ENCODE measurements around the gene ANKUB1. TPM values are rescaled to one million over a fixed set of nuclear protein-coding genes. Genes with fewer than 3 reads are reported as not detected.

ANKUB1 gene
- total RNA-seq, 1 experiment from 2014 or later, result not detected

- TF ChIP-seq CTCF (IDR thresholded peaks at IDR 0.05 in 2 of 3, conservative IDR thresholded peaks at IDR 0.05 in 1 of 3; ENCODE audit: borderline replicate concordance in 1 of 3, insufficient read depth in 1 of 3, low read depth in 2 of 3, low read length in 2 of 3), result no peak
- TF ChIP-seq FOSL1 (IDR thresholded peaks at IDR 0.05; ENCODE audit: low read depth), result no peak
- TF ChIP-seq SIN3A (IDR thresholded peaks at IDR 0.05; ENCODE audit: low read depth), result no peak
- TF ChIP-seq MAX (IDR thresholded peaks at IDR 0.05), result no peak
Measured at GRCh38 chr3:149732234-149732633, 60.1 kb downstream of the ANKUB1 start (continued).

GRCh38 chr3:149727656-149728055 lies 64.7 kb downstream of the ANKUB1 start:
- CTCF ChIA-PET, result no interaction called here
- H4K20me1 ChIP-seq (ENCODE audit: insufficient read depth), result no peaks in the 10 kb centered on the region
- DNase-seq (ENCODE audit: low read depth, low spot score), result no peak
- no peaks in the 10 kb centered on the region for H3K4me1 ChIP-seq (ENCODE audit: control insufficient read depth in 1 of 2, insufficient read depth in 2 of 2, low read length in 2 of 2)
- no peaks in the 10 kb centered on the region for H3K36me3 ChIP-seq (ENCODE audit: control insufficient read depth in 1 of 2, insufficient read depth in 2 of 2, low read length in 2 of 2)
- TF ChIP-seq JUND (IDR thresholded peaks at IDR 0.05) (no peak), CTCF (IDR thresholded peaks at IDR 0.05 in 2 of 3, conservative IDR thresholded peaks at IDR 0.05 in 1 of 3; ENCODE audit: borderline replicate concordance in 1 of 3, insufficient read depth in 1 of 3, low read depth in 2 of 3, low read length in 2 of 3) (no peak), ELF1 (IDR thresholded peaks at IDR 0.05; ENCODE audit: borderline replicate concordance, low read depth) (no peak), ATF3 (IDR thresholded peaks at IDR 0.05) (no peak), EZH2phosphoT487 (IDR thresholded peaks at IDR 0.05; ENCODE audit: borderline replicate concordance) (no peak), EZH2 (IDR thresholded peaks at IDR 0.05) (no peak), FOSL1 (IDR thresholded peaks at IDR 0.05; ENCODE audit: low read depth) (no peak), YY1 (IDR thresholded peaks at IDR 0.05; ENCODE audit: extremely low read depth, insufficient replicate concordance, low read depth, low read length) (no peak), ZFX (IDR thresholded peaks at IDR 0.05) (no peak), POLR2AphosphoS5 (IDR thresholded peaks at IDR 0.05; ENCODE audit: low read depth, low read length) (no peak), RAD21 (IDR thresholded peaks at IDR 0.05; ENCODE audit: low read depth) (no peak), SP1 (IDR thresholded peaks at IDR 0.05; ENCODE audit: low read depth) (no peak), SRF (IDR thresholded peaks at IDR 0.05; ENCODE audit: low read depth) (no peak)
- no peak overlapping the region for H3K4me3 ChIP-seq (replicated peaks in 1 of 2; ENCODE audit: low read depth in 1 of 2, low read length in 2 of 2)
- no peak overlapping the region for H3K4me2 ChIP-seq (ENCODE audit: low read length)
- no peaks in the 10 kb centered on the region for H3K27me3 ChIP-seq (ENCODE audit: insufficient read depth, low read length)
- no peak overlapping the region for H3K27ac ChIP-seq (ENCODE audit: low read depth, low read length)
- no peak for ATAC-seq
- H3K79me2 ChIP-seq (ENCODE audit: insufficient read depth, low read length), result no peaks in the 10 kb centered on the region
- RAD21 ChIA-PET (ENCODE audit: low non-redundant PET in 1 of 2, low total read pairs in 2 of 2, uncharacterized antibody in 2 of 2, unreplicated experiment in 2 of 2), result no interaction called here
- intact Hi-C loops (cut with micrococcal nuclease), result no loop called here
- no peaks in the 10 kb centered on the region for H3K9me3 ChIP-seq (ENCODE audit: control insufficient read depth in 1 of 2, insufficient read depth in 1 of 2, low read depth in 1 of 2, low read length in 2 of 2)
- POLR2A ChIA-PET, result no interaction called here
- no TSS peak for BruUV-seq (replicated peaks)
- H3K9me2 ChIP-seq (ENCODE audit: insufficient read depth), result no peaks in the 10 kb centered on the region
- no peak overlapping the region for H3K9ac ChIP-seq (ENCODE audit: low read length)
- no peak overlapping the region for H2AFZ ChIP-seq (ENCODE audit: low read depth, low read length, poor library complexity, severe bottlenecking)

Measured in HCT116 (cell line).